K562 (cell line): ENCODE results near the gene ITPR2. TPM values are rescaled to one million over a fixed set of nuclear protein-coding genes. Genes with fewer than 3 reads are reported as not detected.

Experiments
- FOXK2 ChIP-seq, 2 experiments: fragments of 450-650 bp; IDR thresholded peaks in 1 of 2; conservative IDR thresholded peaks in 1 of 2; 2 replicates each; pipeline ENCODE4 v1.6.1; 2016; ENCODE audit warnings: low read depth in 2 of 2, mild to moderate bottlenecking in 1 of 2
- MTA3 ChIP-seq: fragments of 450-650 bp; formaldehyde crosslinking; IDR thresholded peaks from 2 replicates; pipeline ENCODE4 v1.6.1; 2017; ENCODE audit warnings: mild to moderate bottlenecking, borderline replicate concordance
- NR2C1 ChIP-seq, 2 experiments: fragments of 450-650 bp; IDR thresholded peaks; 2 replicates each; pipeline ENCODE4 v1.6.1; 2017; ENCODE audit warnings: mild to moderate bottlenecking in 2 of 2, antibody characterized with exemption in 1 of 2, inconsistent platforms in 1 of 2, missing compliant biosample characterization in 1 of 2, missing genetic modification characterization in 1 of 2
- NR3C1 ChIP-seq: sonication (generic); formaldehyde crosslinking; IDR thresholded peaks from 2 replicates; pipeline ENCODE4 v1.8.1; 2022; ENCODE audit warnings: missing genetic modification reagents
- ZNF57 ChIP-seq: fragments of 450-650 bp; formaldehyde crosslinking; IDR thresholded peaks from 2 replicates; pipeline ENCODE4 v1.4.0; 2020; ENCODE audit warnings: mild to moderate bottlenecking, moderate library complexity
- polyA plus RNA-seq, 8 experiments: library from polyadenylated mRNA; depleted of rRNA in 4 of 8; stranded (reverse) in 5 of 8; unstranded in 3 of 8; fragments of >200 nt; fragmentation: Nextera tagmentation in 2 of 8; fragmentation: Illumina TruSeq in 1 of 8; extraction: Ambion mirVana in 2 of 8; extraction: Trizol in 1 of 8; gene quantifications; 2 replicates each; pipeline versions ENCODE4 v1.2.1 to v1.2.3, GENCODE V29; 2011 to 2014; ENCODE audit warnings: inconsistent platforms in 1 of 8, missing spikeins in 1 of 8
- total RNA-seq, 7 experiments: library from RNA; depleted of rRNA in 6 of 7; stranded (reverse); fragments of >200 nt in 6 of 7; fragmentation: Illumina TruSeq in 2 of 7; extraction: Trizol in 2 of 7; gene quantifications; 2 replicates each; pipeline versions ENCODE4 v1.2.1 to v1.2.3, GENCODE V29; 2011 to 2021; ENCODE audit warnings: low replicate concordance in 1 of 7
- TF ChIP-seq, protein P1 (sequence below): fragments of 200-600 bp; sonication (generic); IDR thresholded peaks from one replicate; pipeline ENCODE4 v1.6.1; 2012; ENCODE audit warnings: mild to moderate bottlenecking, low read depth, low read length, inconsistent platforms
- TF ChIP-seq, protein P2 (sequence below): fragments of 450-650 bp; IDR thresholded peaks from one replicate; pipeline ENCODE4 v1.6.1; 2018; ENCODE audit warnings: mild to moderate bottlenecking, moderate library complexity; ENCODE audit not compliant: partially characterized antibody

ITPR2 gene
- total and polyA plus RNA-seq, 9 of the 15 experiments (the other 6 are each of a cell fraction or from before 2014, with no cell fraction given) = 0.21 to 3.3 (median 0.95) TPM

DNA sequence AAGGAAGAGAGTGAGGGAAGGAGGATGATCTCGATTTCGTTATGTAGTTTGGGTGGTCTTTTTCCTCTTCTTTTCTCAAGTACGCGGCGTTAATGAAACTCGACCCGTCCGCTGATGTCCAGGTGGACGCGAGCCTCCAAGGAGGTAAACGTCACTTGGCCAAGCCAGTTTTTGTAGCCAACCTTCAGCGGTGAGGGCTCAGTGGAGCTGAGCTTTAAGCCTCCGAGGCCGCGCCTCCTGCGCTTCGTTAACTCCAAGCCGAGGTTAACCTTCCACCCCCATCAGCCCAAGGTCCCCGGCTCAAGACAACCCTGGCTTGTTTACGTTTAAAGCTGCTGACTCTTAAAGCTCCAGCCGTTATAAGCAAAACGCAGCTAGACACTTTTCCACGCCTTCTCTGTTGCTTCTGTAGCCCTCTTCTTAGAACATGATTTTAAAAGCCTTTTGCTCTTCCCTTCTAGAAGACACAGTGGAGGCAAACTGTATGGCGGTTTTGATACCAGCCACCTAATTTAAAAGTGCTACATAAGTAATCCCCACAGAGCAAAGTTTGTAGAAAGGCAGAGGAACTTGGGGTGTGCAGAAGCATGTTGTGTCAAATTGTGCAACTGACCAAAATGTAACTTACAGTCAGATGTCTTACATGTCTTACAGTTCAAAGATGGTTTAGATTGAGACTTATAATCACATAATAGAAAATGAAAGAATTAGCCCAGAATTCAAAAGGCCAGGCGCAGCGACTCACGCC lies 923 bp upstream of the ITPR2 start (continued):
- TF ChIP-seq, protein P1, sequence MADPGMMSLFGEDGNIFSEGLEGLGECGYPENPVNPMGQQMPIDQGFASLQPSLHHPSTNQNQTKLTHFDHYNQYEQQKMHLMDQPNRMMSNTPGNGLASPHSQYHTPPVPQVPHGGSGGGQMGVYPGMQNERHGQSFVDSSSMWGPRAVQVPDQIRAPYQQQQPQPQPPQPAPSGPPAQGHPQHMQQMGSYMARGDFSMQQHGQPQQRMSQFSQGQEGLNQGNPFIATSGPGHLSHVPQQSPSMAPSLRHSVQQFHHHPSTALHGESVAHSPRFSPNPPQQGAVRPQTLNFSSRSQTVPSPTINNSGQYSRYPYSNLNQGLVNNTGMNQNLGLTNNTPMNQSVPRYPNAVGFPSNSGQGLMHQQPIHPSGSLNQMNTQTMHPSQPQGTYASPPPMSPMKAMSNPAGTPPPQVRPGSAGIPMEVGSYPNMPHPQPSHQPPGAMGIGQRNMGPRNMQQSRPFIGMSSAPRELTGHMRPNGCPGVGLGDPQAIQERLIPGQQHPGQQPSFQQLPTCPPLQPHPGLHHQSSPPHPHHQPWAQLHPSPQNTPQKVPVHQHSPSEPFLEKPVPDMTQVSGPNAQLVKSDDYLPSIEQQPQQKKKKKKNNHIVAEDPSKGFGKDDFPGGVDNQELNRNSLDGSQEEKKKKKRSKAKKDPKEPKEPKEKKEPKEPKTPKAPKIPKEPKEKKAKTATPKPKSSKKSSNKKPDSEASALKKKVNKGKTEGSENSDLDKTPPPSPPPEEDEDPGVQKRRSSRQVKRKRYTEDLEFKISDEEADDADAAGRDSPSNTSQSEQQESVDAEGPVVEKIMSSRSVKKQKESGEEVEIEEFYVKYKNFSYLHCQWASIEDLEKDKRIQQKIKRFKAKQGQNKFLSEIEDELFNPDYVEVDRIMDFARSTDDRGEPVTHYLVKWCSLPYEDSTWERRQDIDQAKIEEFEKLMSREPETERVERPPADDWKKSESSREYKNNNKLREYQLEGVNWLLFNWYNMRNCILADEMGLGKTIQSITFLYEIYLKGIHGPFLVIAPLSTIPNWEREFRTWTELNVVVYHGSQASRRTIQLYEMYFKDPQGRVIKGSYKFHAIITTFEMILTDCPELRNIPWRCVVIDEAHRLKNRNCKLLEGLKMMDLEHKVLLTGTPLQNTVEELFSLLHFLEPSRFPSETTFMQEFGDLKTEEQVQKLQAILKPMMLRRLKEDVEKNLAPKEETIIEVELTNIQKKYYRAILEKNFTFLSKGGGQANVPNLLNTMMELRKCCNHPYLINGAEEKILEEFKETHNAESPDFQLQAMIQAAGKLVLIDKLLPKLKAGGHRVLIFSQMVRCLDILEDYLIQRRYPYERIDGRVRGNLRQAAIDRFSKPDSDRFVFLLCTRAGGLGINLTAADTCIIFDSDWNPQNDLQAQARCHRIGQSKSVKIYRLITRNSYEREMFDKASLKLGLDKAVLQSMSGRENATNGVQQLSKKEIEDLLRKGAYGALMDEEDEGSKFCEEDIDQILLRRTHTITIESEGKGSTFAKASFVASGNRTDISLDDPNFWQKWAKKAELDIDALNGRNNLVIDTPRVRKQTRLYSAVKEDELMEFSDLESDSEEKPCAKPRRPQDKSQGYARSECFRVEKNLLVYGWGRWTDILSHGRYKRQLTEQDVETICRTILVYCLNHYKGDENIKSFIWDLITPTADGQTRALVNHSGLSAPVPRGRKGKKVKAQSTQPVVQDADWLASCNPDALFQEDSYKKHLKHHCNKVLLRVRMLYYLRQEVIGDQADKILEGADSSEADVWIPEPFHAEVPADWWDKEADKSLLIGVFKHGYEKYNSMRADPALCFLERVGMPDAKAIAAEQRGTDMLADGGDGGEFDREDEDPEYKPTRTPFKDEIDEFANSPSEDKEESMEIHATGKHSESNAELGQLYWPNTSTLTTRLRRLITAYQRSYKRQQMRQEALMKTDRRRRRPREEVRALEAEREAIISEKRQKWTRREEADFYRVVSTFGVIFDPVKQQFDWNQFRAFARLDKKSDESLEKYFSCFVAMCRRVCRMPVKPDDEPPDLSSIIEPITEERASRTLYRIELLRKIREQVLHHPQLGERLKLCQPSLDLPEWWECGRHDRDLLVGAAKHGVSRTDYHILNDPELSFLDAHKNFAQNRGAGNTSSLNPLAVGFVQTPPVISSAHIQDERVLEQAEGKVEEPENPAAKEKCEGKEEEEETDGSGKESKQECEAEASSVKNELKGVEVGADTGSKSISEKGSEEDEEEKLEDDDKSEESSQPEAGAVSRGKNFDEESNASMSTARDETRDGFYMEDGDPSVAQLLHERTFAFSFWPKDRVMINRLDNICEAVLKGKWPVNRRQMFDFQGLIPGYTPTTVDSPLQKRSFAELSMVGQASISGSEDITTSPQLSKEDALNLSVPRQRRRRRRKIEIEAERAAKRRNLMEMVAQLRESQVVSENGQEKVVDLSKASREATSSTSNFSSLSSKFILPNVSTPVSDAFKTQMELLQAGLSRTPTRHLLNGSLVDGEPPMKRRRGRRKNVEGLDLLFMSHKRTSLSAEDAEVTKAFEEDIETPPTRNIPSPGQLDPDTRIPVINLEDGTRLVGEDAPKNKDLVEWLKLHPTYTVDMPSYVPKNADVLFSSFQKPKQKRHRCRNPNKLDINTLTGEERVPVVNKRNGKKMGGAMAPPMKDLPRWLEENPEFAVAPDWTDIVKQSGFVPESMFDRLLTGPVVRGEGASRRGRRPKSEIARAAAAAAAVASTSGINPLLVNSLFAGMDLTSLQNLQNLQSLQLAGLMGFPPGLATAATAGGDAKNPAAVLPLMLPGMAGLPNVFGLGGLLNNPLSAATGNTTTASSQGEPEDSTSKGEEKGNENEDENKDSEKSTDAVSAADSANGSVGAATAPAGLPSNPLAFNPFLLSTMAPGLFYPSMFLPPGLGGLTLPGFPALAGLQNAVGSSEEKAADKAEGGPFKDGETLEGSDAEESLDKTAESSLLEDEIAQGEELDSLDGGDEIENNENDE = no peak
- TF ChIP-seq MTA3 = no peak
- TF ChIP-seq, protein P2, sequence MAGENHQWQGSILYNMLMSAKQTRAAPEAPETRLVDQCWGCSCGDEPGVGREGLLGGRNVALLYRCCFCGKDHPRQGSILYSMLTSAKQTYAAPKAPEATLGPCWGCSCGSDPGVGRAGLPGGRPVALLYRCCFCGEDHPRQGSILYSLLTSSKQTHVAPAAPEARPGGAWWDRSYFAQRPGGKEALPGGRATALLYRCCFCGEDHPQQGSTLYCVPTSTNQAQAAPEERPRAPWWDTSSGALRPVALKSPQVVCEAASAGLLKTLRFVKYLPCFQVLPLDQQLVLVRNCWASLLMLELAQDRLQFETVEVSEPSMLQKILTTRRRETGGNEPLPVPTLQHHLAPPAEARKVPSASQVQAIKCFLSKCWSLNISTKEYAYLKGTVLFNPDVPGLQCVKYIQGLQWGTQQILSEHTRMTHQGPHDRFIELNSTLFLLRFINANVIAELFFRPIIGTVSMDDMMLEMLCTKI = no peak
- TF ChIP-seq FOXK2 (conservative IDR thresholded peaks at IDR 0.05 in 1 of 2, IDR thresholded peaks at IDR 0.05 in 1 of 2; ENCODE audit: low read depth in 2 of 2) = no peak
- TF ChIP-seq NR3C1 (CRISPR knock-in tag) = no peak
- TF ChIP-seq ZNF57 (CRISPR knock-in tag) = no peak
- no peak for TF ChIP-seq NR2C1 (IDR thresholded peaks at IDR 0.05)
- 0 out of 2 replicates have a peak, but pooled peaks have one; percentile 29 for TF ChIP-seq NR2C1 (tag; IDR thresholded peaks at IDR 0.05)
